Liver (tissue), 3 donors: ENCODE measurements around the gene FBXO33.

Source experiments
- ATF3 ChIP-seq: IDR thresholded peaks from 2 replicates; pipeline ENCODE4 v1.6.1; 2016; ENCODE audit warnings: antibody characterized with exemption
- CTCF ChIP-seq: fragments of 150-350 bp; IDR thresholded peaks from 2 replicates; pipeline ENCODE4 v1.5.1; 2017; ENCODE audit warnings: improper control_type of control experiment, low read depth, low read length; ENCODE audit not compliant: missing input control
- EGR1 ChIP-seq, 2 donors: IDR thresholded peaks; 2 replicates each; pipeline ENCODE4 v1.6.1; 2016 to 2018; ENCODE audit warnings: antibody characterized with exemption in 2 of 2, low read depth in 2 of 2
- FOXA1 ChIP-seq: IDR thresholded peaks from 2 replicates; pipeline ENCODE4 v1.6.1; 2016; ENCODE audit warnings: antibody characterized with exemption
- HNF4G ChIP-seq: IDR thresholded peaks from 2 replicates; pipeline ENCODE4 v1.6.1; 2016; ENCODE audit warnings: antibody characterized with exemption
- JUND ChIP-seq, 2 donors: IDR thresholded peaks; 2 replicates each; pipeline ENCODE4 v1.6.1; 2016; ENCODE audit warnings: antibody characterized with exemption in 2 of 2
- MAX ChIP-seq: IDR thresholded peaks from 2 replicates; pipeline ENCODE4 v1.6.1; 2016; ENCODE audit warnings: antibody characterized with exemption
- RAD21 ChIP-seq, 2 donors: IDR thresholded peaks; 2 replicates each; pipeline ENCODE4 v1.6.1; 2016; ENCODE audit warnings: antibody characterized with exemption in 2 of 2, mild to moderate bottlenecking in 2 of 2
- REST ChIP-seq: IDR thresholded peaks from 2 replicates; pipeline ENCODE4 v1.6.1; 2016; ENCODE audit warnings: antibody characterized with exemption, mild to moderate bottlenecking
- TAF1 ChIP-seq: conservative IDR thresholded peaks from 2 replicates; pipeline ENCODE4 v1.6.1; 2016; ENCODE audit warnings: antibody characterized with exemption, mild to moderate bottlenecking
- ZBTB33 ChIP-seq: IDR thresholded peaks from 2 replicates; pipeline ENCODE4 v1.6.1; 2016; ENCODE audit warnings: antibody characterized with exemption
- donor health status: healthy.
- donor health status: healthy.

GRCh38 chr14:39364509-39364908, 67.7 kb downstream of the FBXO33 start:
- TF ChIP-seq CTCF (no peak), TAF1 (no peak), REST (no peak), MAX (no peak), FOXA1 (no peak), ZBTB33 (no peak), RAD21 (IDR thresholded peaks at IDR 0.05) (no peak), ATF3 (no peak), JUND (IDR thresholded peaks at IDR 0.05) (no peak), EGR1 (IDR thresholded peaks at IDR 0.05; ENCODE audit: low read depth in 2 of 2) (no peak), HNF4G (no peak)
